Neuronal stem cell (in vitro differentiated cells): ENCODE data around the gene ERC1.
A peak's percentile ranks its signal among the peaks of the same experiment; 100 is the strongest.

Source experiments
- DNase-seq: peaks from one replicate; pipeline ENCODE4 v3.0.0-alpha.2; 2013; ENCODE audit warnings: low spot score
- H2AFZ ChIP-seq: one replicate; pipeline ENCODE4 v1.6.1; 2013; ENCODE audit warnings: mild to moderate bottlenecking, low read length, inconsistent platforms
- H2AK5ac ChIP-seq: 2 replicates; pipeline ENCODE4 v1.6.1; 2013; ENCODE audit warnings: low read depth, mild to moderate bottlenecking, inconsistent platforms, low read length, moderate library complexity, mixed read lengths
- H2BK120ac ChIP-seq: 2 replicates; pipeline ENCODE4 v1.6.1; 2013; ENCODE audit warnings: low read depth, mild to moderate bottlenecking, inconsistent platforms, low read length, moderate library complexity, mixed read lengths
- H2BK12ac ChIP-seq: one replicate; pipeline ENCODE4 v1.6.1; 2013; ENCODE audit warnings: low read length, inconsistent platforms
- H2BK15ac ChIP-seq: 2 replicates; pipeline ENCODE4 v1.6.1; 2013; ENCODE audit warnings: mild to moderate bottlenecking, low read length, inconsistent platforms, mixed read lengths
- H2BK5ac ChIP-seq: one replicate; pipeline ENCODE4 v1.6.1; 2013; ENCODE audit warnings: inconsistent platforms, mild to moderate bottlenecking, low read length, moderate library complexity
- H3K14ac ChIP-seq: one replicate; pipeline ENCODE4 v1.6.1; 2013; ENCODE audit warnings: low read length, inconsistent platforms
- H3K18ac ChIP-seq: 2 replicates; pipeline ENCODE4 v1.6.1; 2013; ENCODE audit warnings: low read length, inconsistent platforms
- H3K23ac ChIP-seq: 2 replicates; pipeline ENCODE4 v1.6.1; 2013; ENCODE audit warnings: low read depth, mild to moderate bottlenecking, mixed read lengths, low read length, inconsistent platforms; ENCODE audit not compliant: poor library complexity
- H3K27ac ChIP-seq: replicated peaks from 3 replicates; pipeline ENCODE4 v1.5.1; 2013; ENCODE audit warnings: low read length, inconsistent platforms
- H3K27me3 ChIP-seq, 3 experiments: 2 replicates each; pipeline ENCODE4 v1.6.1; 2013; ENCODE audit warnings: low read length in 3 of 3, mild to moderate bottlenecking in 2 of 3, inconsistent platforms in 1 of 3, low read depth in 1 of 3, mixed read lengths in 1 of 3, moderate library complexity in 1 of 3; ENCODE audit not compliant: control insufficient read depth in 3 of 3, insufficient read depth in 3 of 3
- H3K36me3 ChIP-seq, 2 donors: replicated peaks in 1 of 2; 2 replicates each; pipeline ENCODE4 v1.6.1; 2013; ENCODE audit warnings: low read length in 2 of 2; ENCODE audit not compliant: control insufficient read depth in 2 of 2, insufficient read depth in 2 of 2
- H3K4ac ChIP-seq: 2 replicates; pipeline ENCODE4 v1.6.1; 2013; ENCODE audit warnings: inconsistent platforms, mild to moderate bottlenecking, low read length, moderate library complexity
- H3K4me1 ChIP-seq, 2 donors: 1 replicate in 1 of 2; 2 replicates in 1 of 2; pipeline ENCODE4 v1.6.1; 2013; ENCODE audit warnings: low read length in 2 of 2, low read depth in 1 of 2; ENCODE audit not compliant: control insufficient read depth in 2 of 2, insufficient read depth in 1 of 2
- H3K4me2 ChIP-seq: one replicate; pipeline ENCODE4 v1.6.1; 2013; ENCODE audit warnings: mild to moderate bottlenecking, low read length, inconsistent platforms; ENCODE audit not compliant: insufficient read depth, poor library complexity, severe bottlenecking
- H3K4me3 ChIP-seq, 2 donors: 2 replicates each; pipeline ENCODE4 v1.5.1; 2013; ENCODE audit warnings: low read length in 2 of 2, mild to moderate bottlenecking in 2 of 2, inconsistent platforms in 1 of 2, moderate library complexity in 1 of 2
- H3K79me1 ChIP-seq: one replicate; pipeline ENCODE4 v1.6.1; 2013; ENCODE audit warnings: low read depth, mild to moderate bottlenecking, inconsistent platforms, low read length, moderate library complexity
- H3K9ac ChIP-seq: one replicate; pipeline ENCODE4 v1.6.1; 2013; ENCODE audit warnings: mild to moderate bottlenecking, low read depth, low read length, inconsistent platforms; ENCODE audit not compliant: poor library complexity
- H3K9me3 ChIP-seq, 2 donors: replicated peaks in 1 of 2; 2 replicates each; pipeline versions ENCODE3 to v1.6.1; 2013; ENCODE audit warnings: low read length in 2 of 2, mild to moderate bottlenecking in 2 of 2, inconsistent platforms in 1 of 2, low read depth in 1 of 2, mixed read lengths in 1 of 2, moderate library complexity in 1 of 2; ENCODE audit not compliant: control insufficient read depth in 2 of 2, insufficient read depth in 1 of 2
- H4K8ac ChIP-seq: one replicate; pipeline ENCODE4 v1.6.1; 2013; ENCODE audit warnings: low read depth, mild to moderate bottlenecking, inconsistent platforms, low read length, moderate library complexity
- H4K91ac ChIP-seq: one replicate; pipeline ENCODE4 v1.6.1; 2013; ENCODE audit warnings: low read length, low read depth, mild to moderate bottlenecking, inconsistent platforms; ENCODE audit not compliant: poor library complexity
- WGBS, 2 donors: extraction: QIAGEN DNeasy Blood & Tissue Kit; methylation state at CpG; one replicate each; pipeline ENCODE4 v1.1.7; 2013; ENCODE audit warnings: missing lambda C conversion rate in 2 of 2, mixed read lengths in 1 of 2; ENCODE audit not compliant: insufficient read length in 2 of 2, insufficient replicate concordance in 1 of 2; ENCODE audit errors: extremely low coverage in 2 of 2; 5-methylcytosine and 5-hydroxymethylcytosine counted together

The ERC1 gene

GRCh38 chr12:1077036-1077803 lies 86.2 kb downstream of the ERC1 start:
- H2BK5ac ChIP-seq, result no peak overlapping the region
- DNase-seq, result no peak
- no peaks in the 10 kb centered on the region for H3K36me3 ChIP-seq
- H3K27ac ChIP-seq, result no peak overlapping the region
- no peaks in the 10 kb centered on the region for H3K4me1 ChIP-seq
- no peaks in the 10 kb centered on the region for H3K9me3 ChIP-seq
- H3K27me3 ChIP-seq, result no peaks in the 10 kb centered on the region
- no peak overlapping the region for H4K91ac ChIP-seq
- H3K79me1 ChIP-seq, result no peaks in the 10 kb centered on the region
- H2AFZ ChIP-seq, result no peak overlapping the region
- H2BK12ac ChIP-seq, result no peak overlapping the region
- H4K8ac ChIP-seq, result no peak overlapping the region
- no peak overlapping the region for H2BK15ac ChIP-seq
- no CpG with 5 or more reads among the region's 5 CpGs for WGBS, 2 donors
- no peak overlapping the region for H2AK5ac ChIP-seq
- no peak overlapping the region for H3K9ac ChIP-seq
- H3K14ac ChIP-seq, result no peak overlapping the region
- no peak overlapping the region for H3K4ac ChIP-seq
- no peak overlapping the region for H2BK120ac ChIP-seq
- H3K4me2 ChIP-seq, result no peak overlapping the region
- no peak overlapping the region for H3K4me3 ChIP-seq
- H3K23ac ChIP-seq, result no peak overlapping the region
- no peak overlapping the region for H3K18ac ChIP-seq

GRCh38 chr12:1078002-1078401 lies 87.0 kb downstream of the ERC1 start:
- WGBS, 2 donors, result no CpG with 5 or more reads among the region's 3 CpGs
- no peaks in the 10 kb centered on the region for H3K4me1 ChIP-seq
- H2BK15ac ChIP-seq, result no peak overlapping the region
- H3K18ac ChIP-seq, result no peak overlapping the region
- no peak overlapping the region for H3K27ac ChIP-seq
- H3K14ac ChIP-seq, result no peak overlapping the region
- no peak overlapping the region for H3K4me3 ChIP-seq
- H2AFZ ChIP-seq, result no peak overlapping the region
- no peaks in the 10 kb centered on the region for H3K27me3 ChIP-seq
- H3K9ac ChIP-seq, result no peak overlapping the region
- no peaks in the 10 kb centered on the region for H3K79me1 ChIP-seq
- no peak overlapping the region for H3K4me2 ChIP-seq
- H3K23ac ChIP-seq, result no peak overlapping the region
- H2BK12ac ChIP-seq, result no peak overlapping the region
- no peak overlapping the region for H2AK5ac ChIP-seq
- H4K8ac ChIP-seq, result no peak overlapping the region
- no peak overlapping the region for H2BK120ac ChIP-seq
- no peak overlapping the region for H2BK5ac ChIP-seq
- no peaks in the 10 kb centered on the region for H3K36me3 ChIP-seq
- H3K4ac ChIP-seq, result no peak overlapping the region
- no peaks in the 10 kb centered on the region for H3K9me3 ChIP-seq
- no peak overlapping the region for H4K91ac ChIP-seq
- no peak for DNase-seq

- no peak overlapping the region for H3K23ac ChIP-seq
- H3K4me1 ChIP-seq, result peaks cover 2 to 10% of the 10 kb centered on the region in 2 donors
- no peak overlapping the region for H4K8ac ChIP-seq
- H3K4me3 ChIP-seq, result no peak overlapping the region
- no peak overlapping the region for H4K91ac ChIP-seq
- no peaks in the 10 kb centered on the region for H3K79me1 ChIP-seq
- H3K14ac ChIP-seq, result no peak overlapping the region
- H2BK120ac ChIP-seq, result no peak overlapping the region
- no peaks in the 10 kb centered on the region for H3K36me3 ChIP-seq
- H3K4me2 ChIP-seq, result no peak overlapping the region
- H2AFZ ChIP-seq, result no peak overlapping the region
- H3K27ac ChIP-seq, result no peak overlapping the region
- no peak overlapping the region for H2AK5ac ChIP-seq
- no peaks in the 10 kb centered on the region for H3K27me3 ChIP-seq
- WGBS, 2 donors, result no CpG with 5 or more reads among the region's 11 CpGs
- H2BK12ac ChIP-seq, result no peak overlapping the region
- no peak for DNase-seq
- H3K9me3 ChIP-seq, result no peaks in the 10 kb centered on the region
- no peak overlapping the region for H3K4ac ChIP-seq
- no peak overlapping the region for H3K9ac ChIP-seq
- H3K18ac ChIP-seq, result no peak overlapping the region
- H2BK15ac ChIP-seq, result no peak overlapping the region
- H2BK5ac ChIP-seq, result no peak overlapping the region
Observed at GRCh38 chr12:1080520-1081223, 89.6 kb downstream of the ERC1 start.

- no peak for DNase-seq
- no CpG with 5 or more reads among the region's 12 CpGs for WGBS, 2 donors
- no peak overlapping the region for H3K23ac ChIP-seq
Observed at GRCh38 chr12:1083151-1083888, 92.3 kb downstream of the ERC1 start.

More at GRCh38 chr12:1083151-1083888, 92.3 kb downstream of the ERC1 start:
- peak overlapping the region; percentile 80 for H2AFZ ChIP-seq
- H2BK120ac ChIP-seq, result no peak overlapping the region
- no peaks in the 10 kb centered on the region for H3K27me3 ChIP-seq
- H4K8ac ChIP-seq, result no peak overlapping the region
- no peak overlapping the region for H3K4me2 ChIP-seq
- H2BK5ac ChIP-seq, result no peak overlapping the region
- no peak overlapping the region for H3K9ac ChIP-seq
- H2BK15ac ChIP-seq, result no peak overlapping the region
- H3K9me3 ChIP-seq, result no peaks in the 10 kb centered on the region
- no peak overlapping the region for H2BK12ac ChIP-seq
- no peak overlapping the region for H3K14ac ChIP-seq
- no peak overlapping the region for H4K91ac ChIP-seq
- H3K18ac ChIP-seq, result no peak overlapping the region
- peak overlapping the region in 1 of 2 donors; percentile 18 for H3K4me3 ChIP-seq
- H2AK5ac ChIP-seq, result no peak overlapping the region
- H3K36me3 ChIP-seq, result no peaks in the 10 kb centered on the region
- H3K27ac ChIP-seq, result peak overlapping the region; percentile 34
- H3K79me1 ChIP-seq, result no peaks in the 10 kb centered on the region
- no peak overlapping the region for H3K4ac ChIP-seq
- peaks cover 2 to 10% of the 10 kb centered on the region in 2 donors for H3K4me1 ChIP-seq
